Stromal cell of bone marrow (primary cell): Measurements from ENCODE around the gene ZNF212.

Source experiments
- DNase-seq: peaks from one replicate; pipeline ENCODE4 v3.0.0-alpha.2; 2012; ENCODE audit warnings: low read depth

ZNF212 gene

DNA sequence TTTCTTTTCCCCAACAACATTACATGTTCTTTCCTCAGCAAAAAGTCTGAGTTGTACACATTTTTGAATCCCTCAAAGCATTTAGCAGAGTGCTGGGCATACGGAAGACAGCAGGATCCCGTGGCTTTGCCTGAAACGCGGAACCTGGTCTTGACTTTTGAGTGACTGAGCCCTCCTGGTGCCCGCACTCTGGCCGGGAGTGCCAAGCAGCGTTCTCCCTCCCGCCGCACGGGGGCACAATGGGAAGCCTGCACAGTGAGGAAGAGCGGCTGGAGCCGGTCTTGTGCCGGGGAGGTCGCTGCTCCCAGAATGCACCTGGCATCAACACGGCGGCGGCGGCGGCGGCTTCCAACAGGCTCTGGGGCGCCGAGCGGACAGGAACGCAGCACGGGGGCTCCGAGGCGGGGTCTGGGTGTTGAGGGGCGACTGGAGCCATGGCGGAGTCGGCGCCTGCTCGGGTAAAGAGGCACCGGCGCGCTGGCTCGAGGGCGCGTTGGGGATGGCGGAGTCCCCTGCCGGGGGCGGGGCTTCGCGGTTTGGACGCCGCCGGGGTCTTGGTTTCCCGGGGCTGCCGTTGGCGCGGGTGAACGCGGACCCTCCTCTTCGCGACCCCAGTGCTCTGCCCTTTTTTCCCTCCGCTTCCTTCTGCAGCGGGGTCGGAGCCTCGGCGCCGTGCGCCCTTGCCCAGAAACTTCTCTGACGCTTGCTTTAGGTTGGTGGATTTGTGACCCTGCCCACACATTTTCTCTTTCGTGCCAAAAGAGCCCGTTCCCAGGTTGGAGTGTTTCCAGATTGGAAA, at the start of gene ZNF212:
Gene ZNF212 (plus strand): TSS at position 307 of the 799 bp plus-strand sequence. CDS start 128 bp downstream, at position 435.
- DNase-seq, result peak; percentile 85

DNA sequence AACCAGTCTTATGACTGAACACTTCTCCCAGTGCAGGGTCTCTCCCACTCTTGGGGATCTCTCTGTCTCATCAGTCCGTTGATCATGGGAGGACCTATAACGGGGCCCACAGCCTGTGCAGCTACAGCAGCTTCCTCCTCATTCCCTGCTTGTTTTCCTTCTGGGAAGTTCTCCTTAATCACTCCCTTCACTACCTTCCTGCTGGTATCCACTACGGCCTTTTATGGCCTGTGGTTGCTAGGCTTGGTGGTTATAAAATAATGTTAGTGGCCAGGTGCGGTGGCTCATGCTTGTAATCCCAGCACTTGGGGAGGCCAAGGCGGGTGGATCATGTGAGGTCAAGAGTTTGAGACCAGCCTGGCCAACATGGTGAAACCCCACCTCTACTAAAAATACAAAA, 47.6 kb upstream of the ZNF212 start:
- no peak for DNase-seq

DNA sequence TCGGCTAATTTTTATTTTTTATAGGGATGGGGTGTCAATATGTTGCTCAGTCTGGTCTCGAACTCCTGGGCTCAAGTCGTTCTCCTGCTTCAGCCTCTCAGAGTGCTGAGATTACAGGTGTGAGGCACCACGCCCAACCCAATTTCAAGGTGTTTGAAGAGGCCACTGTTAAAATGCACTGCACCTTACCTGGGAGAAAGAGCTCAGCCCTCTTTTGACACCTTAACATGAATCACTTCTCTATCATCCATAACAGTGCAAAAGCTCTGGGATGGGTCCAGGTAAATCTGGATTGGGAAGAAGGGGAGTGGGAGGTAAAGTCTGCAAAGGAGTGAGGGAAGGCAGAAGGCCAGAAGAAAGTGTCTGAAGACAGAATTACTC, 44.7 kb upstream of the ZNF212 start:
- DNase-seq, result no peak

DNA sequence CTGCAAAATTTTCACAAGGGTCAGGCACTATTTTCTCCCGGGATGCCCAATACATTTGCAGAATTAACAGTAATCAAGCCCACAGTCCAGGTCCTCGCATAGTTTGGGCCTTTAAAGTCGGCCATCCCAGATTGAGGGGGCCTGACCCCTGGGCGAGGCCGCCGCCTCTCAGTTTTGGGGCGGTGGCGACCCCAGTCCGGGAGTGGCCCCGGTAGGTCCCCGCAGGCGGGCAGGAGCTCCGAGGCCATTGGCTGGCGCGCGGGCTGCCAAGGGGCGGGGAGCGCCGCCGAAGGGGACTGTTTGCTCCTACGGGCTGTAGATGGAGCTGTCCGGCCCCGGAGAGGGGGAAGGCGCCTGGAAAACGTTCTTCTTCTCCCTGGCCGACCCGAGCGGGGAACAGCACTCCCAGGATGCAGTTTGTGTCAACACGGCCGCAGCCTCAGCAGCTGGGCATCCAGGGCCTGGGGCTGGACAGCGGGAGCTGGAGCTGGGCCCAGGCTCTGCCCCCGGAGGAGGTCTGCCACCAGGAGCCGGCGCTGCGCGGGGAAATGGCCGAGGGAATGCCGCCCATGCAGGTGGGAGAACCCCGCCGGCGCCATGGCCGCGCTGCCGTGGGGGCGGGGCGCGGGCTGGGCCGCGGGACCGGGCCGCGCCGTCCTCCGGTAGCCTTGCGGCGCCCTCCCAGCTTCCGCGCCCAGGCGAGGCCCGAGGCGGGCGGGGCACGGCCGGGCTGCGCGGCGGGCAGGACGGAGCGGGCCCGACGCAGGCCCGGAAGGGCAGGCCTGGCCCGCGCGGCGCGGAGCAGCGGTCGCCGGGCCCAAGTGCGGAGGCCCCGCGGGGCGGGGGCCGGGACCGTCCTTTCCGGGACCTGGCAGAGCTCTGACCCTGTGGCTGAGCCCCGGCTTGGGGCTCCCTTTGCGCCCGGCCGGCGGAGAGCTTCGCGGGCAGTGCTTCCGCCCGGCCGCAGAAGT, 44.0 kb upstream of the ZNF212 start, which contains the start of gene ZNF282:
Gene ZNF282 (plus strand): TSS at position 367 of the 971 bp plus-strand sequence. CDS start 44 bp downstream, at position 411.
- peak; percentile 85 for DNase-seq

DNA sequence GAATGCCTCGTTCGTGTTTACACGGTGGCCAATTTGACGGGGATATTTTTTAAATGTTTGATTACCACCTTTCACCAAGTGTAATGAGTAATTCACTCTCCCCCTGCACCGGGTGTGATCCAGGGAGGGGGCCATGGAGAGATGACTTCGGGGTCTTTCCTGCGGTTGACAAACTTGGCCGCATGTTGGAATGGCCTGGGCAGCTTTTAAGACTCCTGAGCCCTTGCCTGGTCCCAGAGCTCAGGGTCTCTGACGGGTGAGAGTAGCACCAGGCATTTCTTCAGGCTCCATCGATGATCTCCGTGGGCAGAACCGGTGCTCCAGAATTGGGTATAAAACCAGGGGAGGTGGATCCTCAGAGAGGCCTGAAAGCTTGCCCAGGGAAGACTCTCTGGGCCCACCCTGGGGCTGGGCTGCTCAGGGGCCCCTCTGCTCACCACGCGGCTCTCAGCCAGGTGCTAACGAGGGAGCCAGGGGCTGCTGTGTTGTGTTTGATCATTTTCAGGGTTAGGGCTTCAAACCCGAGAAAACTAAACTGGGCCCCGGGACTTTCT, 43.2 kb upstream of the ZNF212 start:
- DNase-seq, result no peak

DNA sequence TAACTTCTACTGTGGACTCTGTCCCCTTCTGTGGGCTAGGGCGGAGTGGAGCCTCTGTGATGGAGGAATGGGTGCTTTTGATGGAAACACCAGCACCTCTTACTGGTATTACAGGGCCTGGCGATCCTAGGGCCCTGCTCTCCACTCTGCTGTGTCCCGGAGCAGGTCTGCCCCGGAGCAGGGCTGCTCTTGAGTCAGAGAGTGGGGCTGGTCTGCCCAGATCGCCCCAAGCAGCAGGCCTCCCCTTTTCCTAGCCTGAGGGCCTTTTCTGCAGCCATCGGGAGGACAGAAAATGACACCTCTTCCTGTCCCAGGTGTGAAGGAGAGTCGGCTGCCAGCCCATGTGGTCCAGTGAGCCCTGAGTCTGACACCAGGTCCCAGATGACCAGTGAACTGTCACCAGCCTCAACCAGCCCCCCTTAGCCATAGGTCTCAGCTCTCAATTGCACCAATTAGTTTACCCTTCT, 42.7 kb upstream of the ZNF212 start:
- no peak for DNase-seq

DNA sequence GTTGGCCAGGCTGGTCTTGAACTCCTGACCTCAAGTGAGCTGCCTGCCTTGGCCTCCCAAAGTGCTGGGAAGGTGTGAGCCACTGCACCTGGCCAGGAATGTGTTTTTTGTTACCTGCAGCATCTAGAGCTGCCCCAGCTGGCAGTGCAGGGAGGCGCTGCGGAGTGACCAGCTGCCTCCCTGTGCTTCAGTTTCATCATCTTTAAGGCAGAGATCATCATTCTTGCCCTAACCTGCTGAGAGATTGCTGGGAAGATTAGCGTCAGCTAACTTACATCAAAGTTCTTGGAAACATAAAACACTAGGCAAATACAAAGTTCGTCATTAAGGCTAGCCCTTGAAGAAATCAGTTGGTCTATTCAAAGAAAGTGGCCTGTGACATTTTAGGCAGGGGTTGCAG, 41.8 kb upstream of the ZNF212 start:
- no peak for DNase-seq

DNA sequence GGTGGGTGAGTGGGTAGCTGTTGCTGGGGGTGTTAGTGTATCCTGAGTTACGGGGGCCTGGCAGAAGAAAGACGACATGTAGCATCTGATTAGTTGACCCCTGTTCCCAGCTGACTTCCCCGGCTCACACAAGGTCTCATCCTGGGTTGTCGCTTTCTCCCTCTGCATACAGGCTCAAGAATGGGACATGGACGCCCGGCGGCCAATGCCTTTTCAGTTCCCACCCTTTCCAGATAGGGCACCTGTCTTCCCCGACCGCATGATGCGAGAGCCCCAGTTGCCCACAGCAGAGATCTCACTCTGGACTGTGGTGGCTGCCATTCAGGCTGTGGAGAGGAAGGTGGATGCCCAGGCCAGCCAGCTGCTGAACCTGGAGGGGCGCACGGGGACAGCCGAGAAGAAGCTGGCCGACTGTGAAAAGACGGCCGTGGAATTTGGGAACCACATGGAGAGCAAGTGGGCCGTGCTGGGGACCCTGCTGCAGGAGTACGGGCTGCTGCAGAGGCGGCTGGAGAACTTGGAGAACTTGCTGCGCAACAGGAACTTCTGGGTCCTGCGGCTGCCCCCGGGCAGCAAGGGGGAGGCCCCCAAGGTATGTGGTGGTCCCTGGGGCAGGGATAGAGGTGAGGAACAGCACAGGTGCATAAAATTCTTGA, 41.2 kb upstream of the ZNF212 start:
- DNase-seq, result no peak

DNA sequence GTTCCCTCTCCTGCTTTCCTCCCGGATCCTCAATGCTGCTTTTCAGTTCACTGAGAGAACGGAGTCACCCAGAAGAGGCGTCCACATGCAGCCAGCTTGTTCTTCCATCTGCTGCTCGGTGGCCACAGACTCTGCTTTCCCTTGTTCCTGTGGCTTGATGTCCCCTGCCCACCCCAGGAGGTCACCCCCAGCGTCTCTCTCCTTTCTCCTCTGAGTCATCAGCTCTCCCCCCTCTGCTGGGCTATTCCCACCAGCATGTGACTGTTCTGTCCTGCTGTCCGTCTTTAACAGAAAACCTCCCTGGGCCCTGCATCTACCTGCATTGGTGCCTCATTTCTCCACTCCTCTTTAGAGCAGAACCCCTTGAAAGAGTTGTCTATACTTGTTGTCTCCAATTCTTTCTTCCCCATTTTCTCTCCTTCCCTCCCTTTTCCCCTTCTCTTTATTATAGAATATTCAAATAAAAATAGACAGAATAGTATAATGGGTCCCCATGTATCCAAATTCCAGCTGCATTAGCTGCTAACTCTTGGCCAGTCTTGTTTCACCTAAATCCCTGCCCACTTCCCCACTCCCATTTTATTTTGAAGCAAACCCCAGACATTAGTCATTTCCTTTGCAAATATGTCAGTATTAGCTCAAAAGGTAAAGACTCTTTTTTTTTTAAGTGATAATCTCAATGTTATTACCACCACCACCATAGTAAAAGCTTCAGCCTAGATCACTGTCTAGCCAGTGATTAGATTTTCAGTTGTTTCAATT, 40.0 kb upstream of the ZNF212 start:
- DNase-seq, result no peak

DNA sequence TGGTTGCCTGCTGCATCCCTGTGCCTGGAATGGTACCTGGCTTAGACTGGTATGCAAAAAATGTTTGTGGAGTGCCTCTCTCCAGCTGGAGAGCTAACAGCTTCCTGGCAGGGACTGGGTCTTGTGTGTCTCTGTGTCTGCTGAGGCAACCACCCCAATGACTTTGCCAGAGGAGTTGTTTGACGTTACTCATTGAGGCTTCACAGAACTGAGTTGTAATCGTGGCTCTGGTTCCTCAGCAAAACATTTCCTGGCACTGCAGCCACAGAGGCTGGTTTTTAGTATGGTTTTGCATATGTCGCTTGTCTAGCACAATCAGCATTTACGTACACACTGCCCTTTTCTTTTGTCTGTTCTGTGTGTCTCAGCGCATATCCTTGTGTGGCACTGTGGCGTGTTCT, 36.6 kb upstream of the ZNF212 start:
- no peak for DNase-seq

DNA sequence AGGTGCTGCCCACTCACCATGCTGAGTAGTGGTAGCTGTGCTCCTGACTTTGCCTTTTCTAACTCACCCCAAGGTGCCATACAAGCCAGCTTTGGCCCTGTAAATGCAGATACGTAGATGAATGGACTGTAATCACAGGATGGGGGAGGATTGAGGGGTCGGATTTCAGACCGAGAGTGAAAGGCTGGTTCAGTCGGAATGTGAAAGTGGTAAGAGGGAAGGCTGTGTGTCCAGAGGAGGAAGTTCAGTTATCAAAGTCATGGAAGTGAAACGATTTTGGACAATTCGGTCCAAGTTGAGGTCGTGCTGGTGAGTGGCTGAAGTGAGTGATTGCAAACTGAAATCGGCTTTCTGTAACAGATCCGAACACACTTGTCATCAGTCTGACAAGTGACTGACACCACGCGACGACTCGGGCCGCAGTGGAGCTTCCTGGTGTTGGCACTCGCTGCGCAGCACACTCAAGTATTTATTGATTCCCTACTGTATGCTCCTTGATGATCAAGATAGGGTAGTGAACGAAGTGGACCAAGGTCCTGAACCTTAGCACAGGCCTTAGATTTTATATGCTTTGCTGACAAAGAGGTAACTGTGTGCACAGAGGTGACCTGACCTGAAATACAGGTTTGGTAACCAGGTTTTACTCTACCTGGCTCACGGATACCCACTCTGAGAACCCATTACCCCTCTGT, 33.6 kb upstream of the ZNF212 start:
- DNase-seq, result no peak

DNA sequence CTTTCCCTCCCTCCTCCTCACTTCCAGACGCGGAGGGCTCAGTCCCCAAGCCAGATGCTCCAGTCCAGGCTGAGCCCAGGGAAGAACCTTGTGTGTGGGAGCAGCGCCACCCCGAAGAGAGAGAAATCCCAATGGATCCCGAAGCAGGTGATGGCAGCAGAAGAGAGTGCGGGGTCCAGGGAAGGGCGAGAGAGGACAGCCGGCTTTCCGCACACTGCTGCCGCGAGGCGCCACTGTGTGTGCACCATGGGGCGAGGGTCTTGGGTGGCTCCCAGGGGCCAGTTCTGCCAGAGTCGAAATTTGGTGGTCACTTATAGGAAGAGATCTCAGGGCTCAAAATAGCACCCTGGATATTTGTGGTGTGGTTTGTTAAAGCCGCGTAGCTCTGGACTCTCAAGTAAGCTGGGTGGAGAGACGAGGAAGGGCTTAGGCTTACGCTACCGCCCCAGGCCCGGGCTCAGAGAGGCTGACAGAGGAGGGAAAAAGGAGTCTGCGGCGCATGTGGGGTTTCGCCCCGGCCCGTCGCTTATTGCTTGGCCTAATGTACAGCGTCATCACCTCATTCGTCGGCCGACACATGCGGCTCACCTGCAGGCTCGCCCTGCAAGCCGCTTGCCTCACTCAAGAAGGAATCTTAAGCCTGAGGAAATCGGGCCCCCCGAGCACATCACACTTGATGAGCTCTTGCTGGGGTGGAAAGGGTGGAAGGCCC, 32.0 kb upstream of the ZNF212 start:
- DNase-seq, result no peak

DNA sequence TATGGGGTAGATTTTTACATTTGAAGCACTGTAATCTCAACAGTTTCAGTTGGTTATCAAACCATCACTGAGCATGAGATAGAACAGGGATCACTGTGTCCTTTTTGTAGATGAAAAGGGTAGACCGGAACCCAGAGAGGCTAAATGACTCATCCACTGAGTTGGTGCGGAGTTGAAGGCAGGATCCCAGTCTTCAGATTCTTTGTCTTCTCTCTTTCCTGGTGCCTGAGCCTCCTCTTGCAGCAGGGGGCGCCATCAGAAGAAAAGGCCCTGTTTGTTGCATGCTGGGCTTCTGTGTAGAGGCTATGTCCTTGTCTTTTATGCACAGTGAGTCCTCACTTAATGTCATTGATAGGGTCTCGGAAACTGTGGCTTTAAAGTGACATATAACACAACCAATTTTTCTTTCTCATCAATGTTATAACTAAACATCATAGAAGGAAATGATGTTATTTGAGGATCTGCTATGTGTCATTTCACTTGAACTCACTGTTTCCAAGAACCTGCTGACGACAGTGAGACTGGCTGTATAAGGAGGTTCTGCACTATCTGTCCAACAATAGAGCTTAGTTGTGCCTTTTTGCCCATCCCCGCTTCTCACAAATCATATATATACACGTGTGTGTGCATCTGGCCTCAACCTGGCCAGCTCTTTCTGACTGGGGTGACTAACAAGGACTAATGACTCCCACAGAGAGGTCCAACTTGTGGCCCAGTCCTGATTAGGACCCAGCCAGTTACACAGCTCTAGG, 29.8 kb upstream of the ZNF212 start:
- DNase-seq, result no peak

DNA sequence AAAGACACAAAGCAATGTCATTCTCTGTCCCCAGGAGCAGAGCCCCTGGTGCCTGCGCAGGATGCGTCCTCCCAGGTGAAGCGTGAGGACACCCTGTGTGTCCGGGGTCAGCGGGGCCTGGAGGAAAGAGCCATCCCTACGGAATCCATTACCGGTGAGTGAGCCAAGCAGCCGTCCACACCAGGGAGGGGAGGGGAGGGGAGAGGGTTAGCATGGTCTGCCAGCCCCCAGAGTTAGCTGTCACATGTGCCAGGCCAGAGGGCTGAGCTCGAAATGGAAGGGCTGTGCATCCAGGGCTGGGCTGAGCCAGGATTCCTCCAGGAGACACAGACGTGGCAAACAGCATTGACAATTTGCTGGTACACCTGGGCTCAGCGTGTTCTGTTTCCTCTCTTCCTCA, 28.9 kb upstream of the ZNF212 start:
- DNase-seq, result no peak

DNA sequence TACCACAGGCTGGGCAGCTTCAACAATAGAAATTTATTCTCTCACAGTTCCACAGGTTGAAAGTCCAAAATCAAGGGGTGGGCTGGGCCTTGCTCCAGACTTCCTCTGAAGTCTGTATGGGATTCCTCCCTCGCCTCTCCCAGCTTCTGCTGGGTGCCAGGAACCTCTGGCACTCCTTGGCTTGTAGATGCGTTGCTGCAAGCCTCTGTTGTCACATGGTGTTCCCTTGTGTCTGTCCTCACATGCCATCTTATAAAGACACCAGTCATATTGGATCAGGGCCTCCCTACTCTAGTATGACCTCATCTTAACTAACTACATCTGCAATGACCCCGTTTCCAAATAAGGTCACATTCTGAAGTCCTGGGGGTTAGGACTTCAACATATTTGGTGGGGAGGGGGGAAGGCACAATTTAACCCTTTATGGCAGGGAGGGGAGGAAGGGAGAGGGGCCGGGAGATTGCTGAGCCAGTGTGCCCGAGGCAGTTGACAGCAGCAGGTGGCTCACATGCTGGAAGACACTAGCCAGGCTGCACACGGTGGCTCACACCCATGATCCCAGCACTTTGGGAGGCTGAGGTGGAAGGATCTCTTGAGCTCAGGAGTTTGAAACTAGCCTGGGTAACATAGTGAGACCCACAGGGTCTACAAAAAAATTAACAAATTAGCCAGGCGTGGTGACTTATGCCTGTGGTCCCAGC, 25.3 kb upstream of the ZNF212 start:
- DNase-seq, result no peak

DNA sequence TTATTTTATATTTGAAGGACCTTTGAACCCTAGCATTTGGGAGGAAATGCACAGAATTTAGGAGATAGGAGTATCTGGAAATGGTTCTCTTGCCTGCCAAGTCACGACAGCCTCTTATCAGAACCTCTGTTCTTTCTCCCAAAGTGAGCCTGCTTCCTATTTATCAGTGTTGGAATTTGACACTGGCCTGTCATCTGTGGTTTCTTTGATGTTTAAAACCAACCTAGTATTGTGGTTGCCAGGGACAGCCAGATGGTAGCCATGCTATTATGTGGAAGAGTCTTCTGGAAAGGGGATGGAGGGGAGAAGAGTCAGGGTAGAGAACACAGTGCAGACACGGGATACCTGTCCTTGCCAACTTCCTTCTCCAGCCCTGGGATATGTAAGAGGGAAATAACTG, 23.0 kb upstream of the ZNF212 start:
- no peak for DNase-seq

DNA sequence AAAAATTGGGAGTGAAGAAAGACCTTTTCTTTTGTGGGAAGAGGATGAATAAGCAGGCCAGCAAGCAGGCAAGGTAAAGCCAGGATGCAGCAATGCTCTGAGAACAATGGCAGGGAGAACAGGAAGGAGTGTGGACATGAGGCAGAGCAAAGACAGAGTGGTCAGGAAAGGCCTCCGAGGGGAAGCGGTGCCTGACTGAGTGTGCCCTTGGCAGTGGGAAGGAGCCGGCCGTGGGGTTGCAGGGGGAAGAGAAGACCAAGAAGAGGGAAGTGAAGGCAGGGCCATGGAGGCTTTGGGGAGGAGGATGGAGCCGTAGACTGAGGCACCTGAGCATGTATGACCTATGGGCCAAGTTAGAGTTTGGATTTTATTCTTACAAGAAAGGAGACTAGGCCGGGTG, 21.9 kb upstream of the ZNF212 start:
- no peak for DNase-seq
